Measurements from ENCODE around the gene MAP3K5.
"Not testable (repeated sequence)": the region's sequence is repeated elsewhere in the genome, so short reads cannot be mapped to it uniquely, and the experiment has no call there.

Gene MAP3K5

GRCh38 chr6:136604328-136604825, 187.9 kb downstream of the MAP3K5 start:
- DNase-seq = no peak

- peak; percentile 48 for DNase-seq
These were observed 191.5 kb downstream of the MAP3K5 start for GRCh38 chr6:136600818-136601217.

GRCh38 chr6:136599329-136600011, 192.8 kb downstream of the MAP3K5 start:
- DNase-seq = no peak

- DNase-seq = no peak
These were observed 194.2 kb downstream of the MAP3K5 start for GRCh38 chr6:136598048-136598447.

- DNase-seq = no peak
These were observed 197.6 kb downstream of the MAP3K5 start for GRCh38 chr6:136594671-136595070.

GRCh38 chr6:136593748-136594490, 198.4 kb downstream of the MAP3K5 start:
- DNase-seq = no peak

GRCh38 chr6:136592930-136593673, 199.2 kb downstream of the MAP3K5 start:
- DNase-seq = no peak

GRCh38 chr6:136591617-136592016, 200.7 kb downstream of the MAP3K5 start:
- no peak for DNase-seq

- DNase-seq = not testable (repeated sequence)
These were observed 201.4 kb downstream of the MAP3K5 start for GRCh38 chr6:136590846-136591245.

- DNase-seq = no peak
These were observed 204.8 kb downstream of the MAP3K5 start for GRCh38 chr6:136587527-136587926.

- no peak for DNase-seq
These were observed 206.0 kb downstream of the MAP3K5 start for GRCh38 chr6:136586295-136586694.

- not testable (repeated sequence) for DNase-seq
These were observed 206.8 kb downstream of the MAP3K5 start for GRCh38 chr6:136585523-136585922.

GRCh38 chr6:136584290-136584689, 208.0 kb downstream of the MAP3K5 start:
- not testable (repeated sequence) for DNase-seq

GRCh38 chr6:136582711-136583471, 209.4 kb downstream of the MAP3K5 start:
- DNase-seq = peak; percentile 30

- DNase-seq = no peak
These were observed 212.5 kb downstream of the MAP3K5 start for GRCh38 chr6:136579800-136580199.

- no peak for DNase-seq
These were observed 215.5 kb downstream of the MAP3K5 start for GRCh38 chr6:136576821-136577220.

- no peak for DNase-seq
These were observed 220.8 kb downstream of the MAP3K5 start for GRCh38 chr6:136571496-136571895.

- DNase-seq = no peak
These were observed 221.2 kb downstream of the MAP3K5 start for GRCh38 chr6:136571065-136571464.

- no peak for DNase-seq
These were observed 224.1 kb downstream of the MAP3K5 start for GRCh38 chr6:136568129-136568528.

GRCh38 chr6:136567688-136568087, 224.6 kb downstream of the MAP3K5 start:
- no peak for DNase-seq

- no peak for DNase-seq
These were observed 225.4 kb downstream of the MAP3K5 start for GRCh38 chr6:136566851-136567250.

GRCh38 chr6:136566007-136566487, 226.2 kb downstream of the MAP3K5 start:
- no peak for DNase-seq

GRCh38 chr6:136564180-136564579, 228.1 kb downstream of the MAP3K5 start:
- no peak for DNase-seq
